WI38 (cell line): ENCODE data around the gene WIPF1.

Experiments used
- H3K4me3 ChIP-seq: 2 replicates; pipeline ENCODE4 v1.5.1; 2011; ENCODE audit warnings: low read depth, mild to moderate bottlenecking, control low read depth, low read length
- TF ChIP-seq, protein P1 (sequence below): IDR thresholded peaks from 2 replicates; pipeline ENCODE4 v1.5.1; 2012; ENCODE audit warnings: low read depth, mild to moderate bottlenecking, control low read depth, low read length

The WIPF1 gene

GRCh38 chr2:174597345-174598047, at the start of gene WIPF1:
WIPF1 (minus strand) TSS chr2:174597804; CDS start chr2:174585573, 12,231 bp downstream.
- TF ChIP-seq, protein P1, sequence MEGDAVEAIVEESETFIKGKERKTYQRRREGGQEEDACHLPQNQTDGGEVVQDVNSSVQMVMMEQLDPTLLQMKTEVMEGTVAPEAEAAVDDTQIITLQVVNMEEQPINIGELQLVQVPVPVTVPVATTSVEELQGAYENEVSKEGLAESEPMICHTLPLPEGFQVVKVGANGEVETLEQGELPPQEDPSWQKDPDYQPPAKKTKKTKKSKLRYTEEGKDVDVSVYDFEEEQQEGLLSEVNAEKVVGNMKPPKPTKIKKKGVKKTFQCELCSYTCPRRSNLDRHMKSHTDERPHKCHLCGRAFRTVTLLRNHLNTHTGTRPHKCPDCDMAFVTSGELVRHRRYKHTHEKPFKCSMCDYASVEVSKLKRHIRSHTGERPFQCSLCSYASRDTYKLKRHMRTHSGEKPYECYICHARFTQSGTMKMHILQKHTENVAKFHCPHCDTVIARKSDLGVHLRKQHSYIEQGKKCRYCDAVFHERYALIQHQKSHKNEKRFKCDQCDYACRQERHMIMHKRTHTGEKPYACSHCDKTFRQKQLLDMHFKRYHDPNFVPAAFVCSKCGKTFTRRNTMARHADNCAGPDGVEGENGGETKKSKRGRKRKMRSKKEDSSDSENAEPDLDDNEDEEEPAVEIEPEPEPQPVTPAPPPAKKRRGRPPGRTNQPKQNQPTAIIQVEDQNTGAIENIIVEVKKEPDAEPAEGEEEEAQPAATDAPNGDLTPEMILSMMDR: no peak
- H3K4me3 ChIP-seq: peak within 1 kb of the TSS; percentile 40

DNA sequence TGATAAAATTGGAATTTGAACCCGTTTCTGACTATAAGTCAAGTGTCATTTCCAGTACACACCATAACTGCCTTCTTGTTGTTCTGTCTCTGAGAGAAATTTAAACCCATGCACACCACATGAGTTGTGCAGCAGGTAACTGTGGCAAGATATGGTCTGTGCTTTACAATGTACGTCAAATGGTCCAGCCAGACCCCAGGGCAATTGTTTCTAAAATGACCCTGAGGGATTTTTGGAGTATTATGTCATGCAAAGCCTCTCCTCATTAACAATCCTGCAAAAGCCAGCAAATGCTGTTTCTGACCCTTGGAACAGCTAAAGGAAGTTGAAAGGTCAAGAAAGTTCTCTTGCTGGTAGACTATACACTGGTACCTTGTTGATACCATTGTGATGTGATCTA, 47.7 kb upstream of the WIPF1 start:
- TF ChIP-seq, protein P1: no peak
- no peak overlapping the region for H3K4me3 ChIP-seq

- TF ChIP-seq, protein P1: no peak
- no peak overlapping the region for H3K4me3 ChIP-seq
These were observed 46.8 kb upstream of the WIPF1 start for GRCh38 chr2:174644406-174644805.

DNA sequence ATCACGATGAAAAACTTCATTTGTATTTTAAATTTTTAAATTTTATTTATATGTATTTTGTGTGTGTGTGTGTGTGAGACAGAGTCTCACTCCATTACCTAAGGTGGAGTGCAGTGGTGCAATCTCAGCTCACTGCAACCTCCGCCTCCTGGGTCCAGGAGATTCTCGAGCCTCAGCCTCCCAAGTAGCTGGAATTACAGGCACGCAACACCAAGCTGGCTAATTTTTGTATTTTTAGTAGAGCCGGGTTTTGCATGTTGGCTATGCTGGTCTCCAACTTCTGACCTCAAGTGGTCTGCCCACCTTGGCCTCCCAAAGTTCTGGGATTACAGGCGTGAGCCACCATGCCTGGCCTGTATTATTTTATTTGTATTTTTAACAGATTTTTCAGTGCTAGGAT, 45.8 kb upstream of the WIPF1 start:
- no peak overlapping the region for H3K4me3 ChIP-seq
- TF ChIP-seq, protein P1: no peak

DNA sequence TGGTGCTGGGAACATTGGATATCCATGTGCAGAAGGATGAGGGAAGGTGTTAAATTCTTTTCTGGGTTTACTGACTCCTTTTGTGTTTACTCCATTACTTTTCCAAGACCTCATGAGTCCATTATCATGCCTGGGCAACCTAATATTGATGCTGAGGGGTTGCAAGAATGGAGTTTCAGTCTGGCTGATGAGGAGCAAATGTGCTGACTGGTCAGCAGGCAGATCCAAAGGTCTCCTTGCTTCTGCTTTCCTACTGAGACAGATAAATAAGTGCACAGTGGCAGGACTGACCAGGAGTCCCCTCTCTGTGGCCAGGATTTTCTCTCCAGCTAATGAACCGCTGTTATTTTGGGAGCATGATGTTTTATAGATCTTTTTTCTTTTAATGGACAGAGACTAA, 43.6 kb upstream of the WIPF1 start:
- H3K4me3 ChIP-seq: no peak overlapping the region
- TF ChIP-seq, protein P1: no peak

DNA sequence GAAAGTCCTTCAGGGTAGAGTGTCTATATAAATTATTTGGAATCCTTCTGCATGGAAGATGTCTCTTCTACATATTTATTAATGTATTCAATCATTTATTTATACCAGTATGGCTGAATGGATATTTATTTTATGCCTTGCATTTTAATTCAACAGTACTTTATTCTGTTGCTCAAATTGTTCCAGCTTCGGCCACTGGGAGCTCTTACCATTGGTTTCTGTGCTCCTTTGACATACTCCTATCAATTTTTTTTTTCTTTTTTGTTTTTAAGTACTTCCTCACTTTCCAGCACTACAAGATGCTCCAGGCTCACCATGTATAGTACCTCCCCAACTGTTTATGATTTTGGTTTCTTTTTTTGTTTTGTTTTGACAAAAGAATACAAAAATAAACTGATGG, 39.4 kb upstream of the WIPF1 start:
- TF ChIP-seq, protein P1: no peak
- H3K4me3 ChIP-seq: no peak overlapping the region

- TF ChIP-seq, protein P1: no peak
- no peak overlapping the region for H3K4me3 ChIP-seq
These were observed 38.3 kb upstream of the WIPF1 start for GRCh38 chr2:174635776-174636404.
